ENCODE measurements around the gene CCDC33.

- TF ChIP-seq CTCF (IDR thresholded peaks at IDR 0.05) (no peak), EZH2 (IDR thresholded peaks at IDR 0.05; ENCODE audit: borderline replicate concordance, insufficient read depth, low read depth, low read length, poor library complexity, severe bottlenecking) (no peak)
Measured at GRCh38 chr15:74317820-74318375, 81.8 kb downstream of the CCDC33 start.
